Adipocyte (in vitro differentiated cells): ENCODE measurements around the gene CIDEB.

Source experiments
- DNase-seq: peaks from one replicate; pipeline ENCODE4 v3.0.0-alpha.2; 2015; ENCODE audit warnings: low read depth
- H3K27me3 ChIP-seq: replicated peaks from 2 replicates; pipeline ENCODE4 v1.7.0; 2013; ENCODE audit warnings: mild to moderate bottlenecking, low read length, moderate library complexity; ENCODE audit not compliant: control insufficient read depth, insufficient read depth
- H3K36me3 ChIP-seq: 2 replicates; pipeline ENCODE4 v1.7.0; 2013; ENCODE audit warnings: low read length, mild to moderate bottlenecking, moderate library complexity; ENCODE audit not compliant: control insufficient read depth, insufficient read depth, severe bottlenecking
- H3K4me1 ChIP-seq: 2 replicates; pipeline ENCODE4 v1.7.0; 2013; ENCODE audit warnings: mild to moderate bottlenecking, low read length, moderate library complexity; ENCODE audit not compliant: control insufficient read depth, insufficient read depth
- H3K4me3 ChIP-seq: 2 replicates; pipeline ENCODE4 v1.7.0; 2013; ENCODE audit warnings: mild to moderate bottlenecking, low read length, moderate library complexity
- H3K9ac ChIP-seq: 2 replicates; pipeline ENCODE4 v1.7.0; 2013; ENCODE audit warnings: mild to moderate bottlenecking, low read length, moderate library complexity
- H3K9me3 ChIP-seq: 2 replicates; pipeline ENCODE4 v1.7.0; 2013; ENCODE audit warnings: mild to moderate bottlenecking, low read length, moderate library complexity; ENCODE audit not compliant: control insufficient read depth

The CIDEB gene

DNA sequence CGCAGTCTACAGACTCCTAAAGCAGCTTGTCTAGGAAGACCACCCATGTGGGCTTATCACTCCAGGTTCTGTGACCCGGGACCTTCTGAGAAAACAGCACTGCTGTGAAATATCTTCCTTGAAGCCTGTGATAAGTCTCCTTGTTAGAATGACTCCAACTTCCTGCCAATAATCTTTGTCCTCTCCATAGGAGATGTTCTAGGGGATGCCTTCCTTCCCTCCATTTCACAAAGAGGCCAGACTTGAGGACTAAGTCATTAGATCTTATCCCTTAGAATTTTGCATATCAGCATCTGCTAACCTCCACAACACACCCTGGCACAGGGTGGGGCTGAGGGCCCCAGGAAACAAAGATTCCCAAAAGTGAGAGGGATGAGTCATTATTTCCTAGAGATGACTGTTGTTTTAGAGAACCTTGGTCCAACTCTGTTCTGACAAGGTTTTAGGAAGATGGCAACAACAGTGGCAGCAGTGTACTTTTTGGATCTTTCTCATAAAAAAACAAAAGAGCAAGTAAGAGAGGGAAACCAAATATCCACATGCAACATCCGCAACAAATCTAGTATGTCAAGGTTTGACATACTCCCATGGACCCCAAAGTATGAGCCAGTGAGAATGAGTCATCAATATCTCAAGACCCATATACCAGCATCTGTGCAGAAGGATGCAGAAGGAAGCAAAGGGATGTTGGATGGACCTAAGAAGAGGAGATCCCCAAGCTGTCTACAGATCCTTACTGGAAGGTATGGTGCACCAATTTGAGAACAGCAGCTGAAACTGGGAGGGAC, 9.6 kb upstream of the CIDEB start:
- Histone ChIP-seq H3K27me3 (peaks cover 7% of the 10 kb centered on the region), H3K4me3 (no peak overlapping the region), H3K4me1 (peaks cover 9% of the 10 kb centered on the region), H3K9ac (no peak overlapping the region), H3K36me3 (no peaks in the 10 kb centered on the region), H3K9me3 (no peaks in the 10 kb centered on the region)
- peak; percentile 35 for DNase-seq

DNA sequence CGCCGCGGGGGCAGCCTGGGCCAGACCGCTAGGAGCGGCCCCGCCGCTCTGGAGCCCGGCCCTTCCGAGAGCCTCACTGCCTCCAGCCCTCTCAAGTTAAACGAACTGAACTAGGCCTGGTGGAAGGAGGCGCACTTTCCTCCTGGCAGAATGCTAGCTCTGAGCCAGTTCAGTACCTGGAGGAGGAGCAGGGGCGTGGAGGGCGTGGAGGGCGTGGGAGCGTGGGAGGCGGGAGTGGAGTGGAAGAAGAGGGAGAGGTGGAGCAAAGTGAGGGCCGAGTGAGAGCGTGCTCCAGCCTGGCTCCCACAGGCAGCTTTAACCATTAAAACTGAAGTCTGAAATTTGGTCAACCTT, 8.8 kb upstream of the CIDEB start:
- Histone ChIP-seq H3K27me3 (peaks cover 7% of the 10 kb centered on the region), H3K36me3 (no peaks in the 10 kb centered on the region), H3K4me1 (peaks cover 15% of the 10 kb centered on the region), H3K4me3 (no peak overlapping the region), H3K9ac (no peak overlapping the region), H3K9me3 (no peaks in the 10 kb centered on the region)
- no peak for DNase-seq

DNA sequence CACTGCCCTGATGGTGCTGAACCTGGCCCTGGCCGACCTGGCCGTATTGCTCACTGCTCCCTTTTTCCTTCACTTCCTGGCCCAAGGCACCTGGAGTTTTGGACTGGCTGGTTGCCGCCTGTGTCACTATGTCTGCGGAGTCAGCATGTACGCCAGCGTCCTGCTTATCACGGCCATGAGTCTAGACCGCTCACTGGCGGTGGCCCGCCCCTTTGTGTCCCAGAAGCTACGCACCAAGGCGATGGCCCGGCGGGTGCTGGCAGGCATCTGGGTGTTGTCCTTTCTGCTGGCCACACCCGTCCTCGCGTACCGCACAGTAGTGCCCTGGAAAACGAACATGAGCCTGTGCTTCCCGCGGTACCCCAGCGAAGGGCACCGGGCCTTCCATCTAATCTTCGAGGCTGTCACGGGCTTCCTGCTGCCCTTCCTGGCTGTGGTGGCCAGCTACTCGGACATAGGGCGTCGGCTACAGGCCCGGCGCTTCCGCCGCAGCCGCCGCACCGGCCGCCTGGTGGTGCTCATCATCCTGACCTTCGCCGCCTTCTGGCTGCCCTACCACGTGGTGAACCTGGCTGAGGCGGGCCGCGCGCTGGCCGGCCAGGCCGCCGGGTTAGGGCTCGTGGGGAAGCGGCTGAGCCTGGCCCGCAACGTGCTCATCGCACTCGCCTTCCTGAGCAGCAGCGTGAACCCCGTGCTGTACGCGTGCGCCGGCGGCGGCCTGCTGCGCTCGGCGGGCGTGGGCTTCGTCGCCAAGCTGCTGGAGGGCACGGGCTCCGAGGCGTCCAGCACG, 8.2 kb upstream of the CIDEB start:
- H3K36me3 ChIP-seq, result no peaks in the 10 kb centered on the region
- no peak overlapping the region for H3K4me3 ChIP-seq
- H3K9me3 ChIP-seq, result no peaks in the 10 kb centered on the region
- H3K9ac ChIP-seq, result no peak overlapping the region
- H3K4me1 ChIP-seq, result peaks cover 20% of the 10 kb centered on the region
- peaks cover 7% of the 10 kb centered on the region for H3K27me3 ChIP-seq
- DNase-seq, result no peak

DNA sequence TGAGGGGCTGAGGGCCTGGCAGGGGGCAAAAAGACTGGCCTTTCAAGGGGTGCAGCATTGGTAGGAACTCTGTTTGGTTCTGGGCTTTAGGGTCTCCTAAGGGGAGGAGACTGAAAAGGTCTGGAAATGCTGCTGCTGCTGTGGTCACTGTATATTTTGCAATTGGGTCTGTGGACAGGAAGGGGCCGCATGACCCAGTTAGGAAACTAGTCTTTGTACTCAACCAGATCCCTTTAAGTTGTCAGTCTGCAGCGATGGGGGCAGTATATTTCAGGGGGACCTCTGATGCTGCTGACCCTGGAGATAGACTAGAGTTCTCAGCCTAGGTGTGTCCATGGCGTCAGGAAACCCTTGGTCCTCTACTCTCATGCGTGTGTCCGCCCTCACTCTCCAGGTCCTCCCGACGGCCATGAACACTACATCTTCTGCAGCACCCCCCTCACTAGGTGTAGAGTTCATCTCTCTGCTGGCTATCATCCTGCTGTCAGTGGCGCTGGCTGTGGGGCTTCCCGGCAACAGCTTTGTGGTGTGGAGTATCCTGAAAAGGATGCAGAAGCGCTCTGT, 7.5 kb upstream of the CIDEB start:
- no peaks in the 10 kb centered on the region for H3K9me3 ChIP-seq
- H3K4me3 ChIP-seq, result no peak overlapping the region
- H3K4me1 ChIP-seq, result peaks cover 25% of the 10 kb centered on the region
- H3K36me3 ChIP-seq, result no peaks in the 10 kb centered on the region
- no peak for DNase-seq
- H3K9ac ChIP-seq, result no peak overlapping the region
- peaks cover 7% of the 10 kb centered on the region for H3K27me3 ChIP-seq

DNA sequence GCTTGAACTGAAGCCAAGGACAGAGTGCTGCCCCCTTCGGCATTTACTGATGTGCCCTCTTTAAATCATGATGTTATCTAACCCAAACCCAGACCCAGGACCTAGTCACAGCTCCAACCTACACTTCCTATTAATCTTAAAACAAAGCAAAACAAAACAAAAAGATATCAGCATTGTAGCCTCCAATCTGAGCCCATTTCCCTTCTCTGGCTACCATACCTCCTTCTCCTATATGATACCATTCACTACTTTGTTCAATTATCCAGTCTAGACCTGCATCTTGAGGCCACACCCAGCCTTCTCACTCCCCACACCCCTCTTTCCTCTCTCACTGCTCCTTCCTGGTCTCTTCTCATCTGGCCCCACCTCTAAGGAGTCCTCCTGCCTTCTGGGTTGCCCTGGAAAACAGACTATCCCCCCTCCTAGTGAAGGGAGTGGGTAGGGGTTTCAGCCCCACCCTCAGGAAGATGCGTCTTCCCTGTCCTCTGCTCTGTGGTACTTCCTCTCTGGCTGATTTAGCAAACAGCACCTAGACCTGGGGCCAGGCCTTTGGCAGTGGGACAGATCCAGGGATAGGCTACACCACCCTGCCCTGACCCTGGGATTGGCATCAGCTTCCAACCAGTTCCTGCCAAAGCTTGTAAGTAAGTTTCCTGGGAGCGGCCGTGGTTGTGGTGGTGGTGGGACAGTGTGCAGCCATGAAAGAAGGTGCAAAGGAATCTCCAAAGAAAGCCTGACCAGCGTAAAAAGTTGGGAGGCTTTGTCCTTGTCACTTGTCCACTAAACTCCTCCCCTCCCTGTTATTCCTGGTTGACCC, 6.8 kb upstream of the CIDEB start:
- no peaks in the 10 kb centered on the region for H3K9me3 ChIP-seq
- H3K4me3 ChIP-seq, result no peak overlapping the region
- H3K27me3 ChIP-seq, result peaks cover 7% of the 10 kb centered on the region
- H3K4me1 ChIP-seq, result peaks cover 25% of the 10 kb centered on the region
- H3K36me3 ChIP-seq, result no peaks in the 10 kb centered on the region
- no peak for DNase-seq
- H3K9ac ChIP-seq, result no peak overlapping the region

DNA sequence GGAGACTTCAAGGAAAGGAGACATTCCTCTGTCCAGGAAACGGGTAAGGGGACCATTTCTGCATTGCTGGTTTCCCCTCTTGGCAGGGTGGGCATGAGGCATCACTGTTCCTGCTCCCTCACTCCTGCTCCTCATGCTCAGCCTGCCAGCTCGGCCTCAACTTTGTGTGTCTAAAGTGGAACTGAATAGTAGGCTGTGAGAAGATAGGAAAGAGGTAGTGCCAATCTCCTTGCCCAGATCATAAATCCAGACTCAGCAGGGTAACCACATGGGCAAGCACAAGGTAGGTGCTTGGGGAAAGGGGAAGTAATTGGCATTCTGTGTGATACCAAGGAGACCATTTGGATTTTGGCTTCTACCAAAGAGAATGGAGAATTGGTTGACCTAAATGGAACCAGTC, 6.1 kb upstream of the CIDEB start:
- Histone ChIP-seq H3K9me3 (no peaks in the 10 kb centered on the region), H3K36me3 (no peaks in the 10 kb centered on the region), H3K4me1 (peaks cover 25% of the 10 kb centered on the region), H3K27me3 (peaks cover 7% of the 10 kb centered on the region), H3K9ac (no peak overlapping the region), H3K4me3 (no peak overlapping the region)
- DNase-seq, result no peak

DNA sequence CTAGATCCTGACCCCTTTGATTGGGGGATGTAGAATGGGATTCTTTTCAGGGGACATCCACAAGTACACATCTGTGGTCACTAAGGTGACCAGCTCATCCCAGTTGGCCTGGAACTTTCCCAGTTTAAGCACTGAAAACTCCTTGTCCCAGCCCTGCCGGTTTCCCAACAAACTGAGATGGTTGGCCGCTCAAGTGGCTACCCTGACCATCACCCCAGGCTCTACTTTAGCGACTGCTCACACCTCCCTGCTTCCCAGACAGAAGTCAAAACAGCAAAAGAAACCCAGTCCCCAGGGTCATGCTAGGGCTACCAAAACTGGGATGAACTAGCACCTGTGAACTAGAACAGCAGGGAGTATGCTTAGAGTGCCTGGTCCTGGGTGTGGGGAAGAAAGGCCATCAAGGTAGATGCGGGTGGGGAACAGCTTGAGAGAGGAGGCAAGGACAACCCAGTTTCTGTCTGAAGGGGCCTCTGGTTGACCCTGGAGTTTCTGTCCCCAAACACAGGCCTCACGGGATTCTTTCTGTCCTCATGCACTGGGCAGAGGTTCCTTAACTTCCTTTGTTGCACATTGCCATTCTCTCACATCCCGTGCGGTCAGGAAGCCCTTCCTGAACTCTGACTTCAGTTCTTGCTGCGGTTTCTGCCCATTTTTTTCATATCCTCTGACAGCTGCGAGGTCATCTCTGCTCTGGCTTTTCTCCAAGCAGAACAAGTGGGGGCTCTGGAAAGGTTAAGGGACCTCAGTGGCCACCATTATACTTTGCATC, 5.1 kb upstream of the CIDEB start:
- no peak overlapping the region for H3K9ac ChIP-seq
- peaks cover 27% of the 10 kb centered on the region for H3K4me1 ChIP-seq
- H3K9me3 ChIP-seq, result no peaks in the 10 kb centered on the region
- no peaks in the 10 kb centered on the region for H3K36me3 ChIP-seq
- peaks cover 7% of the 10 kb centered on the region for H3K27me3 ChIP-seq
- DNase-seq, result no peak
- H3K4me3 ChIP-seq, result no peak overlapping the region

DNA sequence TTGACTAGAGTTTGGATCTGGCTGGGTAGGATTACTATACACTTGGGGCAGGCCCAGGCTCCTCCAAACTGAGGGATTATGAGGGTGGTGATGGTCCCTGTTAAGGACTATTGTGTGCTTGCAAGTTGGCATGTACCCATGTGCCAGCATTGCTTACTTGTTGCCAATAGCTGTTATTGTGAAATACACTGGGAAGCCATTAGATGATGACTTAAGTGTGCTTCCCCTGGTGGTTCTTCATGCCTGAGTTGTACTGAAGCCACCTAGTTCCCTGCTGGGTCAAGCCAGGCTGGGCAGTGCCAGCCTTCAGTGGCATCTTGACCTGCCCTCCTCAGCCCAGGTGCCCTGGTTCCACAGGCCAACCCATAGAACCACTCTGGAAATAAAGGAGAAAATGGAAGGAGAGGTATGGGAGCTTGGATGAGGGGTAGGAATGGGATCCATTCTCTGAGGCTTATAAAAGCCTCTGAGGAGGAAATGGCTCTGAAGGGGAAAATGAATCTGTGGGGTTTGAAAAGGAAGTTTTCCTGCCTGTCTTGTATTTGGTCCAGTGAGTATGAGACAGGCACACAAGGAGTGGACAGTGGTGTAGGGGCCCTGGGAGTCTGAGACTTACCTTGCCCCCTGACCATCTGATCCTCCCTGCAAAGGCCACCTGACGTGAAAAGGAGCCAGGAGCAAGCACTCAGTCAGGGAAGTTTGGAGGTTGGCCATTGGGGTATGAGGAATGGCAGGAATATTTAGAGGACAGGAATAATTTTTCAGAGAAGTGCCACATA, 4.2 kb upstream of the CIDEB start:
- Histone ChIP-seq H3K27me3 (peaks cover 7% of the 10 kb centered on the region), H3K9me3 (no peaks in the 10 kb centered on the region), H3K4me3 (peak overlapping the region; percentile 68), H3K36me3 (peaks cover 1% of the 10 kb centered on the region), H3K4me1 (peaks cover 24% of the 10 kb centered on the region), H3K9ac (peak overlapping the region; percentile 61)
- peak; percentile 56 for DNase-seq

DNA sequence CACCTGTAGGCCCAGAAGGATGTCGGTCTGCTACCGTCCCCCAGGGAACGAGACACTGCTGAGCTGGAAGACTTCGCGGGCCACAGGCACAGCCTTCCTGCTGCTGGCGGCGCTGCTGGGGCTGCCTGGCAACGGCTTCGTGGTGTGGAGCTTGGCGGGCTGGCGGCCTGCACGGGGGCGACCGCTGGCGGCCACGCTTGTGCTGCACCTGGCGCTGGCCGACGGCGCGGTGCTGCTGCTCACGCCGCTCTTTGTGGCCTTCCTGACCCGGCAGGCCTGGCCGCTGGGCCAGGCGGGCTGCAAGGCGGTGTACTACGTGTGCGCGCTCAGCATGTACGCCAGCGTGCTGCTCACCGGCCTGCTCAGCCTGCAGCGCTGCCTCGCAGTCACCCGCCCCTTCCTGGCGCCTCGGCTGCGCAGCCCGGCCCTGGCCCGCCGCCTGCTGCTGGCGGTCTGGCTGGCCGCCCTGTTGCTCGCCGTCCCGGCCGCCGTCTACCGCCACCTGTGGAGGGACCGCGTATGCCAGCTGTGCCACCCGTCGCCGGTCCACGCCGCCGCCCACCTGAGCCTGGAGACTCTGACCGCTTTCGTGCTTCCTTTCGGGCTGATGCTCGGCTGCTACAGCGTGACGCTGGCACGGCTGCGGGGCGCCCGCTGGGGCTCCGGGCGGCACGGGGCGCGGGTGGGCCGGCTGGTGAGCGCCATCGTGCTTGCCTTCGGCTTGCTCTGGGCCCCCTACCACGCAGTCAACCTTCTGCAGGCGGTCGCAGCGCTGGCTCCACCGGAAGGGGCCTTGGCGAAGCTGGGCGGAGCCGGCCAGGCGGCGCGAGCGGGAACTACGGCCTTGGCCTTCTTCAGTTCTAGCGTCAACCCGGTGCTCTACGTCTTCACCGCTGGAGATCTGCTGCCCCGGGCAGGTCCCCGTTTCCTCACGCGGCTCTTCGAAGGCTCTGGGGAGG, 3.1 kb upstream of the CIDEB start, which contains the start of gene LTB4R:
Gene LTB4R, plus strand, starts transcription at position 857 of the 959 bp plus-strand sequence. CDS start 4,150 bp downstream, outside the sequence.
- Histone ChIP-seq H3K9me3 (no peaks in the 10 kb centered on the region), H3K9ac (peak within 1 kb of the TSS; percentile 61), H3K4me3 (peak within 1 kb of the TSS; percentile 68), H3K4me1 (peaks cover 22% of the 10 kb centered on the region), H3K36me3 (peaks cover 12% of the 10 kb centered on the region), H3K27me3 (peaks cover 5% of the 10 kb centered on the region)
- peak; percentile 55 for DNase-seq
